ENCODE data around the gene ROCK2. TPM values are rescaled to one million over a fixed set of nuclear protein-coding genes. Genes with fewer than 3 reads are reported as not detected.
A peak's percentile ranks its signal among the peaks of the same experiment; 100 is the strongest.

The ROCK2 gene
- total and polyA plus RNA-seq, 2 of the 13 experiments (the other 11 are each of a cell fraction or from before 2014, with no cell fraction given), result 38.1 to 119 TPM

- TF ChIP-seq CEBPB (IDR thresholded peaks at IDR 0.05; ENCODE audit: borderline replicate concordance, low read depth, low read length), result peak; percentile 58; the same call in 1 of the 2 replicates
- no peak for TF ChIP-seq MLLT10 (CRISPR knock-in tag; IDR thresholded peaks at IDR 0.05)
- no peak for TF ChIP-seq ZFP37 (CRISPR knock-in tag; IDR thresholded peaks at IDR 0.05; ENCODE audit: borderline replicate concordance)
- no peak for TF ChIP-seq ARID5B (CRISPR knock-in tag; IDR thresholded peaks at IDR 0.05)
- no peak for TF ChIP-seq GLMP (CRISPR knock-in tag; IDR thresholded peaks at IDR 0.05; ENCODE audit: borderline replicate concordance)
- TF ChIP-seq TEF (CRISPR knock-in tag; IDR thresholded peaks at IDR 0.05), result no peak
- TF ChIP-seq PTBP1 (IDR thresholded peaks at IDR 0.05; ENCODE audit: low read depth, low read length, poor library complexity, severe bottlenecking), result no peak
- TF ChIP-seq SRSF1 (optimal IDR thresholded peaks at IDR 0.05; ENCODE audit: low read depth, low read length), result no peak
- TF ChIP-seq POLR2G (IDR thresholded peaks at IDR 0.05; ENCODE audit: low read depth, low read length), result no peak
- TF ChIP-seq THAP9 (CRISPR knock-in tag; IDR thresholded peaks at IDR 0.05; ENCODE audit: borderline replicate concordance), result no peak
- TF ChIP-seq ZZZ3 (CRISPR knock-in tag; IDR thresholded peaks at IDR 0.05; ENCODE audit: borderline replicate concordance), result no peak
- TF ChIP-seq ETV5 (CRISPR knock-in tag; IDR thresholded peaks at IDR 0.05; ENCODE audit: borderline replicate concordance), result no peak
- no peak for TF ChIP-seq KAT8 (CRISPR knock-in tag; IDR thresholded peaks at IDR 0.05)
- no peak for TF ChIP-seq DMAP1 (CRISPR knock-in tag; IDR thresholded peaks at IDR 0.05)
- TF ChIP-seq FOXA1 (IDR thresholded peaks at IDR 0.05), result no peak
- TF ChIP-seq FOXA1 (CRISPR knock-in tag; IDR thresholded peaks at IDR 0.05), result no peak
- TF ChIP-seq CSRNP2 (CRISPR knock-in tag; conservative IDR thresholded peaks at IDR 0.05; ENCODE audit: low read depth), result no peak
- TF ChIP-seq CHD2 (IDR thresholded peaks at IDR 0.05; ENCODE audit: low read depth, low read length), result no peak
- TF ChIP-seq SATB2 (CRISPR knock-in tag; IDR thresholded peaks at IDR 0.05), result no peak
These were observed 8.5 kb upstream of the ROCK2 start (continued) for GRCh38 chr2:11352781-11353537.

All from HepG2 (cell line).